Loucy (cell line): ENCODE results near the gene ADAMTS6.

Experiments
- H2AFZ ChIP-seq: fragments of 200-600 bp; sonication (generic); 2 replicates; pipeline ENCODE4 v1.6.0; 2016; ENCODE audit warnings: antibody characterized with exemption, mild to moderate bottlenecking, low read length, moderate library complexity
- H3F3A ChIP-seq: fragments of 200-600 bp; 2 replicates; pipeline ENCODE4 v1.6.0; 2016; ENCODE audit warnings: antibody characterized with exemption, low read depth, mild to moderate bottlenecking
- H3K27me3 ChIP-seq: fragments of 200-600 bp; sonication (generic); 2 replicates; pipeline ENCODE4 v1.6.1; 2014; ENCODE audit warnings: low read length, mild to moderate bottlenecking; ENCODE audit not compliant: insufficient read depth, poor library complexity, severe bottlenecking
- H3K36me3 ChIP-seq: fragments of 200-600 bp; sonication (generic); 2 replicates; pipeline ENCODE4 v1.6.1; 2016; ENCODE audit warnings: low read length; ENCODE audit not compliant: insufficient read depth
- H3K4me1 ChIP-seq: fragments of 200-600 bp; sonication (generic); 2 replicates; pipeline ENCODE4 v1.5.1; 2014; ENCODE audit warnings: low read length, mild to moderate bottlenecking; ENCODE audit not compliant: insufficient read depth, poor library complexity, severe bottlenecking
- H3K4me2 ChIP-seq: fragments of 200-600 bp; sonication (generic); 2 replicates; pipeline ENCODE4 v1.6.0; 2014; ENCODE audit warnings: antibody characterized with exemption, low read length, low read depth, mild to moderate bottlenecking; ENCODE audit not compliant: poor library complexity, severe bottlenecking
- H3K4me3 ChIP-seq: fragments of 200-600 bp; sonication (generic); 2 replicates; pipeline ENCODE4 v1.5.1; 2014; ENCODE audit warnings: low read length, mild to moderate bottlenecking, mixed read lengths; ENCODE audit not compliant: poor library complexity, severe bottlenecking
- H3K79me2 ChIP-seq: fragments of 200-600 bp; sonication (generic); 2 replicates; pipeline ENCODE4 v1.6.1; 2014; ENCODE audit warnings: low read length; ENCODE audit not compliant: insufficient read depth
- H3K9ac ChIP-seq: fragments of 200-600 bp; sonication (generic); 2 replicates; pipeline ENCODE4 v1.6.0; 2014; ENCODE audit warnings: mild to moderate bottlenecking, low read depth, low read length, moderate library complexity; ENCODE audit not compliant: poor library complexity, severe bottlenecking
- H3K9me2 ChIP-seq: fragments of 200-600 bp; sonication (generic); replicated peaks from 2 replicates; pipeline ENCODE4 v1.6.1; 2016; ENCODE audit warnings: low read depth, low read length, mixed read lengths
- H3K9me3 ChIP-seq: fragments of 200-600 bp; sonication (generic); 2 replicates; pipeline ENCODE4 v1.6.1; 2014; ENCODE audit warnings: mild to moderate bottlenecking, antibody characterized with exemption, low read length, low read depth; ENCODE audit not compliant: insufficient read depth
- H4K20me1 ChIP-seq: fragments of 200-600 bp; sonication (generic); 2 replicates; pipeline ENCODE4 v1.6.0; 2014; ENCODE audit warnings: antibody characterized with exemption, low read length, mild to moderate bottlenecking; ENCODE audit not compliant: insufficient read depth, poor library complexity, severe bottlenecking
- CTCF ChIP-seq: fragments of 200-600 bp; sonication (generic); conservative IDR thresholded peaks from 2 replicates; pipeline ENCODE4 v1.5.1; 2014; ENCODE audit warnings: mild to moderate bottlenecking, antibody characterized with exemption, low read length
- EZH2phosphoT487 ChIP-seq: fragments of 200-600 bp; IDR thresholded peaks from 2 replicates; pipeline ENCODE4 v1.6.1; 2018; ENCODE audit warnings: antibody characterized with exemption, mild to moderate bottlenecking, moderate library complexity, borderline replicate concordance

Gene ADAMTS6

GRCh38 chr5:65412842-65413241 lies 68.9 kb downstream of the ADAMTS6 start:
- Histone ChIP-seq H3K9me3 (no peaks in the 10 kb centered on the region), H3F3A (no peaks in the 10 kb centered on the region), H3K9me2 (no peaks in the 10 kb centered on the region), H2AFZ (no peak overlapping the region), H3K9ac (no peak overlapping the region), H3K4me3 (no peak overlapping the region), H3K36me3 (no peaks in the 10 kb centered on the region), H3K4me1 (no peaks in the 10 kb centered on the region), H3K79me2 (no peaks in the 10 kb centered on the region), H3K27me3 (no peaks in the 10 kb centered on the region), H3K4me2 (no peak overlapping the region), H4K20me1 (no peaks in the 10 kb centered on the region)
- TF ChIP-seq EZH2phosphoT487 (no peak), CTCF (no peak)

GRCh38 chr5:65411356-65411755 lies 70.4 kb downstream of the ADAMTS6 start:
- TF ChIP-seq EZH2phosphoT487 (no peak), CTCF (no peak)
- H3K9me2 ChIP-seq, result no peaks in the 10 kb centered on the region
- H3K4me1 ChIP-seq, result no peaks in the 10 kb centered on the region
- no peaks in the 10 kb centered on the region for H4K20me1 ChIP-seq
- H3K9ac ChIP-seq, result no peak overlapping the region
- no peaks in the 10 kb centered on the region for H3K27me3 ChIP-seq
- no peaks in the 10 kb centered on the region for H3K79me2 ChIP-seq
- H2AFZ ChIP-seq, result no peak overlapping the region
- no peaks in the 10 kb centered on the region for H3K36me3 ChIP-seq
- H3F3A ChIP-seq, result no peaks in the 10 kb centered on the region
- no peak overlapping the region for H3K4me2 ChIP-seq
- no peak overlapping the region for H3K4me3 ChIP-seq
- H3K9me3 ChIP-seq, result no peaks in the 10 kb centered on the region

- no peak overlapping the region for H3K4me2 ChIP-seq
- no peak overlapping the region for H2AFZ ChIP-seq
- no peaks in the 10 kb centered on the region for H3K4me1 ChIP-seq
- no peaks in the 10 kb centered on the region for H4K20me1 ChIP-seq
- no peaks in the 10 kb centered on the region for H3K36me3 ChIP-seq
- no peak overlapping the region for H3K4me3 ChIP-seq
- no peaks in the 10 kb centered on the region for H3K9me2 ChIP-seq
- no peaks in the 10 kb centered on the region for H3K27me3 ChIP-seq
- H3K9me3 ChIP-seq, result no peaks in the 10 kb centered on the region
- no peak overlapping the region for H3K9ac ChIP-seq
- no peaks in the 10 kb centered on the region for H3K79me2 ChIP-seq
- no peaks in the 10 kb centered on the region for H3F3A ChIP-seq
- TF ChIP-seq CTCF (no peak), EZH2phosphoT487 (no peak)
These were observed 86.1 kb downstream of the ADAMTS6 start for GRCh38 chr5:65395526-65396155.
